HS-27A (cell line): Measurements from ENCODE around the gene PDE6B.

Experiments used
- DNase-seq: peaks from one replicate; pipeline ENCODE4 v3.0.0-alpha.2; 2012; ENCODE audit warnings: low read depth, missing footprints

PDE6B gene

DNA sequence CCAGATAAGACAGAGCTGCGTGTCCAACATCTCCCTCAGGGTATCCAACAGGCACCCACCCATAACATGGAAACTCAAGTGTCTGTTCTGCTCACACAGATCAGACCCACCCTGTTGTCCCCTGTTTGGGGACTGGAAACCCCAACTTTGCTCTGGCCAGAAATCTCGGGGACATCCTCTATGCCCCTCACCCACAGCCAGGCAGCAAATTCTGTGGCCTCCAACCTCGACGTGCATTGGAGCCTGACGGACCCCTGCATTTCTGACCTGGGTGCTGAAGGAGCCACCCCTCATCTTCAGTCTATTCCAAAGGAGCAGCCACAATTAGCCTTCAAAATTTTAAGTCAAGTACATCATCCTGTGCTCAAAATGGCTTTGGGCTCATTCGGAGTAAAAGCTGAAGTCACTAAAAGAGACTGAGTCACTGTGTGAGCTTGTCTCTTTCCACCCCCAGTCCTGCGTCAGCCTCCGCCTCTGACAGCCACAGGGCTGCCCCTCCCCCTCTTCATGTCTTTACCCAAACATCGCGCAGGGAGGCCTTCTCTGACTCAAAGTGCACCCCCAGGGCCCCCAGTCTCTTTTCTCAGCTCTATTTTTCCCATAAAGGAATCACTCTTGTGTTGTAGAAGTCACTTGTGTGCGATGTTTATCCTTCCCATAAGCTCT lies 24.4 kb upstream of the PDE6B start:
- DNase-seq = no peak

DNA sequence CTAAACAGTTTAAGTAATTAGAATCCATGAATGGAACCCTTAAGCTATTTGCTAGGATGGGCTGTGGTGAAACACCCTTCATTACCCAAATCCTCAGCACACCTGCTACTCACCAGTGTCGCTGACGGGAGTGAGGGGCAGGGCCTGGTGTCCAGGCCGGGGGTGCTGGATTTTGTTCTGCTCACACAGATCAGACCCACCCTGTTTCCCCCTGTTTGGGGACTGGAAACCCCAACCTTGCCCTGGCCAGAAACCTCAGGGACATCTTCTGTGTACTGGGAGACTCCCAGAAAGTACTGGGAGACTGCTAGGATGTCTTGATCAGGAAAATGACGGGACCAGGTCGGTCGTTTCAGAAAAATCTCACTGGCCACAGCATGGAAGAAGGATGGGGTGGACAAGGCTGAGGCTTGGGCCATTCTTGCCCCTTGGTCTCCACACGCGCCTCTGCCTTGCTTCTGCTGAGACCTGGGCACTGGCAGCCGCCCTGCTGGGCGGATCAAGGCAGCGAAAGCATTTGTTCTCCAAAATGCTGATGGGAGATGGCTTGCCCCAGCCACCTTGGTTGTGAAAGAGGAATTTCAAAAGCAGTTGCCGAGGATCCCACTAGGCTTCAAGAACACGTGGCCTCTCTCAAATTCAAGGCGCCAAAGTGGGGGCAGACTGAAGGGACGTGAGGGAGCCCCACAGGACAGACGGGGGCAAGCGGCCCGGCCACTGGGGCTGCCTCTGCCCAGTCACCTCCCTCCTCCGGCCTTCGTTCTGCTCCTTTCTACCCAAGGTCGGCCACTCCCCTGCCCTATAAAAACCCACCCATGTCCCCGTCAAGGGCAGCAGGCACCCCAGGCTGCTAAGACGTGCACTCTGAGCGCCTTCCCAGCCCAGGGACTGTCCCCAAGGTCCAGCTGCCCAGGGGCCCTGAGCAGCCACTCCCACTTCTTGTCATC lies 23.5 kb upstream of the PDE6B start:
- no peak for DNase-seq

DNA sequence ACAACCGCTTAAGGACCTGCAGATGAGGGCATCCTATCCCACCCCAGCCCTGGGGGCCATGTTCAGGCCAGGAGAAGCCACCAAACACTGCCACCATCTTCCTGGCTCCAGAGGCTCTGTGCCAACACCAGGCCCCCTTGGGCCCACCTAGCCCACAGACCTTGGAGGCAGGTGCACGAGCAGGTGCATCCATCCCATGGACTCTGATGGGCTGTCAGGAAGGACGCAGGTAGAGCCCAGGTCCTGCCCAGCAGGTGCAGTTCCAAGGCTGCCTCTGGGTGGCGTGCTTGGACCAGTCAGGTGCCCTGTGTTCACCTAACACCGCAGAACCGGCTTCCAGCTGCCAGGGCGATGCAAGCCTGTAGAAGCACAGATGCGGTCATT lies 22.8 kb upstream of the PDE6B start:
- DNase-seq = no peak

DNA sequence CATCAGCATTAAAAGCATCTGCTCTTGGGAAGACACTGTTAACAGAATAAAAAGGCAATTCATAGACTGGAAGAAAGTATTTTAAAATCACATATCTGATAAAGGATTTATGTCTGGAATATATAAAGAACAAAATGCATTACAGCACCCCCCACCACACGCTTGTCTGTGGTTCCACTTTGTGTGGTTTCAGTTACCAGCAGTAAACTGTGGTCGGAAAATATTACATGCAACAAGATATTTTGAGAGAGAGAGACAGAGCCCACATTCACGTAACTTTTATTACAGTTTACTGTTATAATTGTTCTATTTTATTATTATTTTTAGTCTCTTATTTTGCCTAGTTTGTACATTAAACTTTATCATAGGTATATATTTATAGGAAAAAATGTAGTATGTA lies 21.2 kb upstream of the PDE6B start:
- no peak for DNase-seq

DNA sequence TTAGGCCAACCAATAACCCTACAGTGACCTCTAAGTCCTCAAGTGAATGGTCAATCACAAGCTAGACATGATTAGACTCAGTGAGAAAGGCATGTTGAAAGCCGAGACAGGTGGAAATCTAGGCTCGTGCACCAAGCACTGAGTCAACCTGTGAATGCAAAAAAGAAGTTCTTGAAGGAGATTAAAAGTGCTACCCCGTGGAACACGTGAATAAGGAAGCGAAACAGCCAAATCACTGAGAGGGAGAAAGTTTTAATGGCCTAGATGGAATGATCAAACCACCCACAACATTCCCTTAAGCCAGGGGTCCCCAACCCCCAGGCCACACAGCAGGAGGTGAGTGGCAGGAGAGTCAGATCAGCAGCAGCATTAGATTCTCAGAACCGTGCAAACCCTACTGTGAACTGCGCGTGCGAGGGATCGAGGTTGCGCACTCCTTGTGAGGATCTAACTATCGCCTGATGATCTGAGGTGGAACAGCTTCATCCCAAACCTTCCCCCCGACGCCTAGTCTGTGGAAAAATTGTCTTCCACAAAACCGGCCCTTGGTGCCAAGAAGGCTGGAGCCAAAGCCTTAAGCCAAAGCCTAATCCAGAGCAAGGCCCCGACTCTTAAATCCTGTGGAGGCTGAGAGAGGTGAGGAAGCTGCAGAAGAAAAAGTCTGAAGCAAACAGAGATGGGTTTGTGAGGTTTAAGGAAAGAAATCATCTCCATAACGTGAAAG lies 19.5 kb upstream of the PDE6B start:
- no peak for DNase-seq

DNA sequence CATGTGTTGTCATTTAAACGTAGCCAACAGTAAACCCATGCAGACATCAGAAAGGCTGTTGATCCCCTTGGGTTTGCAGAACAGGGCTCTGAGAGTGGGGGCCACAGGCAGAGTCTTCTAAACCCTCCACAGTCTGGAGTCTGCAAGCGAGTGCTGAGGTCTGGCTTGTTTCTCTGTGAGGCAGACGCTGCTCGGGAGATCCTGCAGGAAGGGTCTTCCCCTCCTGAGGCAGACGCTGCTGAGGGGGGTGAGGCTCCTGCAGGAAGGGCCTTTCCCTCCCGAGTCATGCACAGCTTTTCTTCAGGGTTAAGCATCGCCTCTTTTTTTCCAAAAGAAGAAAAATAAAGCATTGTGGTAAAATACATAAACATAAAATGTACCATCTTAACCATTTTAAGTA lies 17.1 kb upstream of the PDE6B start:
- DNase-seq = no peak

DNA sequence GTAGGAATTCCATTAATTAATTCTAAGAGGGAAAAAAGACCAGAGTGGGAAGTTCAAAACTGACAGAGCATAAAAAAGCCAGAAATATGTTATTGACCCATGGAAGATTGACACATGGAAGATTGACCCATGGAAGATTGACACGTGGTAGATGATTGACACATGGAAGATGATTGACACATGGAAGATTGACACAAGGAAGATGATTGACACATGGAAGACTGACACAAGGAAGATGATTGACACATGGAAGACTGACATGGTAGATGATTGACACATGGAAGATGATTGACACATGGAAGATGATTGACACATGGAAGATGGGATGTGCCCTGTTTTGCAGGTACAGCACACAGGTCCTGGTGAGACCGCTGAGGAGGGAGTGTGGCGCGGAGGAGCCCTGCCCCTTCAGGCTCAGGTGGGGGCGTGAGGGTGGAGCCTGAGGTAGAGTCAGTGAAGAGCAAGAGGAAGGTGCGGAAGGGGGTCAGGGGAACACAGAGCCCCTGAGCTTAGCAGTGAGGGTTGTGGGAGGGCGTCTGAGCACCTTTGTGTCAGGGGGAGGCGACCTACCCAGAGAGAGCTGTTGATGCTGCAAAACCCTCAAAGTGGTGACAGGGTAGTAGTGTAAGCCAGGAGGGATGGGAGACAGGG lies 15.8 kb upstream of the PDE6B start:
- DNase-seq = no peak

DNA sequence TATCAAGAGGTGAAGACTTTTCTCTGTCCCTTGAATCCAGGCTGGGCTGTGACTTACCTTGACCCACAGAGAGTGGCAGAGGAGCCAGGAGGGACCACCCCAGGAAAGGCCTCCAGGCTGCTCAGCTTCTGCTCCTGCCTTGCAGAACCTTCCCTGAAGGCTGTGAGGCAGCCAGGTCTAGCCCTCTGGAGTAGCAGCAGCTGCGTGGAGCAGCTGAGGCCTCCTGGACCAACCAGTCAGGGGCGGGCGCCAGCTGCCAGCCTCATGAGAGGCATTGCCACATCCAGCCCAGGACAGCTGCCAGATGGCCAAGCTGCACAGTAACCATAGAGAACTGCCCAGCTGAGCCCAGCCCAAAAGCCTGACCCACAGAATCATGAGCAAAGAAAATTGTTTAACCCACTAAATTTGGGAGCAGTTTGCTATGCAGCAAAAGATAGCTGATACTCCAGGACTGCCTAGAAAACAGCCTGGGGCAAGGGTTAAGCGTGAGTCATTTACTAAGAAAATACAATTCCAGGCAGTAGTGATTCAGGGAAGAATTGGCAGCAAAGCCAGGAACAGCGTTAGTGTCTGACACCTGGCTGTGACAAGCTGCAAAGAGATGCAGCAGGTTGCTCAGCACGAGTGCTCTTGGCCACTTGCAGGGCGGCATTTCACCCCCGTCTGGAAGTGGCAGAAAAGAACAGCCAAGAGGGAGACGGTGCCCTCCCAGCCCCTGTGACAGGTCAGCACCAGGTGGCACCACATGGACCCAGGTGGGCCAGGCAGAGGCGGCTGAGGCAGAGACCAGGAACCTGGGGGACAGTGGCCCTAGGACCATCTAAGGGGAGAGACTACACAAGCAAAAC lies 14.7 kb upstream of the PDE6B start:
- peak; percentile 1 for DNase-seq

DNA sequence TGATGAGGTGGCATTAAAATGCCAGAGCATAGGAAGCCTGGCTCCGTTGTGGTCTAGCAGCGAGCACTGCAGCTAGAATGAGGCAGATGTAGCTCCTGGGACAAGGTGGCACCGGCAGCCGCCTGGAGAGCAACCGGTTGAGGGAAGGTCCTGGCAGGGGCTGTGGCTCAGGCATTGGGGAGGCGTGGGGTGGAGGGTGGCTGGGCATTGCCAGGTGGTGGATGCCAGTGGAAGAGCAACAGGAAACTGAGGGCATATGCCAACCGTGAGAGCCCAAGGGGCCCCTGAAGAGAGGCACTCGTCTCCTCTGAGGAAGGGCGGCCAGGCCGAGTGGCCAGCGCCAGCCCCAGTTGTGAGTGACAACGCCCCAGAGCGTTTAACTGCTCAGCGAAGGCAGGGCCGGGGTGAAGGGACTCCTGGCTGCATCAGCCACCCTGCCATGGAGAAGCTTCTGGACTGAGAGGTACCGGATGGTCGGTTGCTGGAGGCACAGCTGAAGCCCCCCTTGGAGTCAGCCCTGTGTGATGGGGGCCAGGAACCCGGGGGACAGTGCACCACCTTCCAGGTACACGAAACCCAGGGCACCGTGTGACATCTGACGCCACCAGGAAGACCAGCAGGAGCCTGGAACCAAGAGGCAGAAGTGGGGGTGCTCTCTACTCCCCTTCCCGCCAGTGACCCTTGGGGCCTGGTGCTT lies 13.2 kb upstream of the PDE6B start:
- no peak for DNase-seq

DNA sequence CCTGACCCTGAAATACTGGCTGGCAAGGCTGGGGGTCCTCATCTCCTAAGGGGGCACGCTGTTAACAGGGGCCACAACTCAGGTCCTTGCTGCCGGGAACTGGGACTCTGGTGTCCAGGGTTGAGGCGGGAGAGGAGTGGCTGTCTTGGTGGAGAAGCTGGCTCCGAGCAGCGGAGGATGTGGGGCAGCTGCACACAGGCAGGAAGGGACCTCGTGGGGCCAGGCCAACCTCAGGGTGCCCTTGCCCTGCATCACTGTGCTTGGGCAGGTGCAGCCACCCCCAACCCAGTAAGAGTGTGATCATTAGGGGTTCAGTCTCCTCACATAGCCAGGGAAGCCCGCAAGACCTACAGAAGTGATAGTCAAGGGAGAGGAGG lies 12.6 kb upstream of the PDE6B start:
- DNase-seq = no peak

DNA sequence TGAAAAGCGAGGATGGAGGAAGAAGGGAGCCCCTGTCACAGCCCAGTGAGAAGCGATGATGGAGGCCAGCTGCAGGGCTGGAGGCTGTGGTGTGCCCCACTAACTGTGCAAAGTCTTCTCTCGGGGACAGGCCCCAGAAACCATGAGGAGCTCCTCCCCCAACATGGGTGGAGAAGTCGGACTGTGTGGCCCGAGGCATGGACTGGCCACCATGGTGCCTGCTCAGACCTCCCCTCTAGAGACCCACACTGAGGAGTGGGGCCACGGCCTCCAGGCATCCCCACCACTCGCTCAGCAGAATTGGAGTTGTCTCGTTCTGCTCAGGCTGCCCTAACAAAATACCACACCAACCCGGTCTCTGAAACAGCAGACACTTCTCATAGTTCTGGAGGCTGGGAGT lies 12.2 kb upstream of the PDE6B start:
- no peak for DNase-seq

DNA sequence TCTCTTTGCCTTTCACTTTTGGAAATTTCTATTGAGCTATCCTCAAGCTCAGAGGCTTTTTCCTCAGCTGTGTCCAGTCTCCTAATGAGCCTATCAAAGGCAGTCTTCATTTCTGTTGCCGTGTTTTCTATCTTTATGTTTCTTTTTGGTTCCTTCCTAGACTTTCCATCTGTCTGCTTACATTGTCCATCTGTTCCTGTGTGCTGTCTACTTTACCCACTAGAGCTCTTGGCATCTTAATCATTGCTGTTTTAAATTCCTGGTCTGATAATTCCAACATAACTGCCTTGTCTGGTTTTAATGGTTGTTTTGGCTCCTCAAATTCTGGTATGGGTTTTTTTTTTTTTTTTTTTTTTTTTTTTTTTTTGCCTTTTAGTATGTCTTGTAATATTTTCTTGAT lies 9.3 kb upstream of the PDE6B start:
- DNase-seq = no peak

DNA sequence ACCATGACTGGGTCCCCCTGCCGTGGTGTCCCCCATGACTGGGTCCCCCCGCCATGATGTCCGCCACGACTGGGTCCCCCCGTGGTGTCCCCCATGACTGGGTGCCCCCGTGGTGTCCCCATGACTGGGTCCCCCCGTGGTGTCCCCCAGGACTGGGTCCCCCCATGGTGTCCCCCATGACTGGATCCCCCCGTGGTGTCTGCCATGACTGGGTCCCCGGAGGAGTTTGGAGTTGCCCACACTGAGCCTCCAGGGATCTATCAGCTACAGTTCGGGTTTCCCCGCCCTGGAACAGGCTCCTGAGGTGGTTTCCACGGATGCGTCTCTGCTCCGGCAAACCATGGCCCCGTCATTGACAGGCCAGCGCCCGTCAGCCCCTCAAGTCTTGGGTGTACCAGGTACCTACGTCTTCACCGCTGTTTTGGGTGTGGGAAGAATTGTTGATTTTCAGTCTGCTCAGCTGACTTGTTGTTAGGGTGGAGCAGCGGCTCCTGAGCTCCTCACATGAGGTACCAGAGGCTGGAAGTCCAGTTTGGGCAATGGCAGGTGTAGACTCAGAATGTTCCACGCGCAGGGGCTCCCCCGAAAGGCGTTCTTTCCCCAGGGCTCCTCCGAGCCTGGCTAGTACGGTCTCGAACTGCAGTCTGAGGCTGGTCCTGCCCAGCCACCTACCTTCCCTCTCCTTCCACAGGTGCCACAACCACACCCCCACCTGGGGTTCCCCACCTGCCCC lies 8.3 kb upstream of the PDE6B start:
- DNase-seq = no peak

DNA sequence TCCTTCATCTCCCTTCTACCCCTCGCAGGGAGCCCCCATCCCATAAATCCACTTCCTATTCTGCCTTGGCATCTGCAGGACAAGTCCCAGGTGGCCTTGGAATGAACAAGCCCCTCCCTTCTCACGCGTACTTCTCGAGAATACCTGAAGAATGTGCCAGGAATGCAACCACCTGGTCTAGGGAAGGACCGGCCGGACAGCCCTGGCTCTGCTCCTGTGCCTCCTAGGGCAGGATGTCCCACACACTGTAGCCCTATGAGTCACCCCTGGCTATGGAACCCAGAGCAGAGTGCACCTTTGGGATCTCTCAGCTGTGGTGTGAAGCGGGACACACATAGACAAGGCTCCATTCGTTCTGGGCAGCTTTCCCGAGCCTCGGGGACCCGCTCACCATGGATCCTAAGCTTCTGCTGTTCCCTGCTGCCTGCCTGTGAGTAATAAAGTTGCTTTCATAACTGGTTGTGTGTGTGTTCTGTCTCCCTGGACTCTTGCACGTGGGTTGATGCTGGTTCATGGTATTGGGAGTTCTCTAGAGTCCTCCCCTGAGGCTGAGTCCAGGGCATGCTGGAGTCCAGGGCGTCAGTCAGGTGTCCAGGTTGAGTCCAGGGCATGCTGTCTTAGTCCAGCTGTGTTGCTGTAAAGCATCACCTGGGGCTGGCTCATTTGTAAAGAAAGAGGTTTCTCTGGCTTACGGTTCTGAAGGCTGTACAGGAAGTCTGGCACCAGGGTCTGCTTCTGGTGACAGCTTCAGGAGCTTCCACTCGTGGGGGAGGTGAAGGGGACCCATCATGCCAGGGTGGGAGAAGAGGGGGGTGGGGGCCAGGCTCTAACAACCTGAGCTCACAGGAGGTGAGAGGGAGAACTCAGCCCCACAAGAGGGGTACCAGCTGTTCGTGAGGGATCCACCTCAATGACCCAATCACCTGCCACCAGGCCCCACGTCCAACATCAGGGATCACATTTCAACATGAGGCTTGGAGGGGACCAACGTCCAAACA lies 7.4 kb upstream of the PDE6B start:
- no peak for DNase-seq

DNA sequence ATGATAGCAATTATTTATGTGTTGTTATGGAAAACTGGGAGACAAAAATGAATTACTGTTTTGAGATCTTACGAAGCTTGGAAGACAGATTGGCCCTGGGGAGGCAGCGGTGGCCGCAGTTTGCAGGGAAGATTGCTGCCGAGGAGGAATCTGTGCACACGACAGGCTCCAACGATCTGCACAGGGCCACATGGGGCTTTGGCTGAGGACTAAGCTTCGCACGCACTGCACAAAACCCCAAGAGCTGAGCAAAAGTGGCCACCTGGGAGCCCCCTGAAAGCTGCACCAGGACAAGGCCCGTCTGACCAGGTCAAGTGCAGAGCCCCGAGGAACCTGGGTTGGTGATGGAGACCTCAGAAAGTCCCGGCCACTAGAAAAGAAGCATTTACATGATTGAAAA lies 5.2 kb upstream of the PDE6B start:
- DNase-seq = no peak

DNA sequence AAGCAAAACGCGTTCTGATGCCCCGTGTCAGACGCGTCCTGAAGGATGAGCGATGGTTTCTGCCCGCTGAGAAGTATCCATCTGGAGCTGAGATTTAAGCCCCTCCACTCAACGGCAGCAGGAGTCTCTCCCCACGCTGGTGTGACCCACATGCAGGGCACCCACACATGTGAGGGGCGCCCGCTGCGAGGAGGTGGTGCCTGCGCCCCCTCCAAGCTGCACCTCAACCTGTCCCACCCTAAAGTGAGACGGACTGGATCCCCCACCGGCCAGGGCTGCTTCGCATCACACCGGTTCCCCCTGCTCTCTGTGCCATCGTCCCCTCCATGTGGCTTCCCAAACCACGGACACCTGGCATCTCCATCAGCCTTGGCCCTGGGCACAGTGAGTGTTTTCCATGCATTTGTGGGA lies 4.5 kb upstream of the PDE6B start:
- no peak for DNase-seq

DNA sequence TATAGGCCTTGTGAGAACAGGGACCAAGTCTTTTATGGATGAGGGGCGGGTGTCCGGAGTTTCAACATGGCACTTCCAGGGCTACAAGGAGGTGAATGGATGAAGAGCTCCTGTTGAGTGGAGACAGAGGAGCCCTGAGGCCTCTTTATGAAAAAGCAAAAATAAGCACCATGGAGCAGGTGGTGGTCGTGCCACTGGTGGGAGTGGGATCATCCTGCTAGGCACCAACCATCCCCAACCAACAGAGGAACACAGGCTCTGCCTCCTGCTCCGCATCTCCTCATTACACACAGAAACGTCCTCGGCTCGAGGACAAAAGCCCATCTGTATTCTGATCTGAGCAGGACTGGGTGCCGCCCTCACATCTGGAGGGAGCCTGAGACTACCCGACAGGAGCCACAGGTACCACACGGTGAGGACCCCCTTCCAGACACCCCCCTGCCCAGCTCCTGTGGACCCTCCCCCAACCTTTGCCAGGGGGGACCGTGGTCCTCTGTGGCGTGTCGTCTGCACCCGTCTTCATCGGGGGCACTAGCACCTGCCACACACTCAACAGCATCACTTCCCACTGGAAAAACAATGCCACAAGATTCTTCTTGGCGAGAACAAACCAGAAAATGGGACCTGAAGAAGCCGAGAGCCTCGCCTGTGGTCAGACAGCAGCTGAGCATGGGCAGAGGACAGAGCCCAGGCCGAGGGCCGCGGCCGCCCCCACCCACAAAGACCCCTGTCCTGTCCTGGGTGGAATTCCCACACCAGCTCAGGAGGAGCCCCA lies 3.9 kb upstream of the PDE6B start:
- DNase-seq = no peak
